SK-N-SH treated with all-trans-retinoic acid at 6 μM for 48 hours (cell line): ENCODE data around the gene RDH11.

Experiments used
- ARNTL ChIP-seq: fragments of 450-650 bp; formaldehyde crosslinking; IDR thresholded peaks from 2 replicates; pipeline ENCODE4 v1.5.0; 2020; ENCODE audit warnings: low read depth, mild to moderate bottlenecking, moderate library complexity, borderline replicate concordance
- CREB5 ChIP-seq: fragments of 250-450 bp; sonication (Bioruptor Pico); IDR thresholded peaks from 2 replicates; pipeline ENCODE4 v1.5.1; 2020; ENCODE audit warnings: low read depth, mild to moderate bottlenecking, moderate library complexity
- CSDC2 ChIP-seq: fragments of 250-450 bp; sonication (Bioruptor Pico); IDR thresholded peaks from 2 replicates; pipeline ENCODE4 v1.5.0; 2020; ENCODE audit warnings: mild to moderate bottlenecking, moderate library complexity
- PATZ1 ChIP-seq: fragments of 250-450 bp; sonication (Bioruptor Pico); IDR thresholded peaks from 2 replicates; pipeline ENCODE4 v1.8.0; 2020; ENCODE audit warnings: mild to moderate bottlenecking, moderate library complexity, borderline replicate concordance
- POU6F1 ChIP-seq: fragments of 250-450 bp; sonication (Bioruptor Pico); IDR thresholded peaks from 2 replicates; pipeline ENCODE4 v1.8.0; 2021; ENCODE audit warnings: low read depth, mild to moderate bottlenecking, moderate library complexity, borderline replicate concordance
- RARB ChIP-seq: fragments of 250-450 bp; sonication (Bioruptor Pico); IDR thresholded peaks from 2 replicates; pipeline ENCODE4 v1.8.0; 2021; ENCODE audit warnings: mild to moderate bottlenecking, moderate library complexity
- SNAI2 ChIP-seq: fragments of 250-450 bp; sonication (Bioruptor Pico); IDR thresholded peaks from 2 replicates; pipeline ENCODE4 v1.5.0; 2020; ENCODE audit warnings: mild to moderate bottlenecking, moderate library complexity
- TCF4 ChIP-seq: fragments of 250-450 bp; sonication (Bioruptor Pico); IDR thresholded peaks from 2 replicates; pipeline ENCODE4 v1.8.0; 2021; ENCODE audit warnings: mild to moderate bottlenecking, moderate library complexity, borderline replicate concordance
- TOX ChIP-seq: fragments of 250-450 bp; sonication (Bioruptor Pico); IDR thresholded peaks from 2 replicates; pipeline ENCODE4 v1.8.0; 2021; ENCODE audit warnings: mild to moderate bottlenecking, moderate library complexity, borderline replicate concordance
- TSHZ2 ChIP-seq: fragments of 250-450 bp; sonication (Bioruptor Pico); IDR thresholded peaks from 2 replicates; pipeline ENCODE4 v1.5.0; 2020; ENCODE audit warnings: mild to moderate bottlenecking, moderate library complexity
- ZFP30 ChIP-seq: fragments of 450-650 bp; formaldehyde crosslinking; IDR thresholded peaks from 2 replicates; pipeline ENCODE4 v1.5.0; 2022; ENCODE audit warnings: mild to moderate bottlenecking, moderate library complexity
- ZNF8 ChIP-seq: fragments of 450-650 bp; formaldehyde crosslinking; IDR thresholded peaks from 2 replicates; pipeline ENCODE4 v1.5.0; 2020; ENCODE audit warnings: mild to moderate bottlenecking, moderate library complexity

- no peak for TF ChIP-seq ZFP30 (CRISPR knock-in tag)
- no peak for TF ChIP-seq POU6F1
- no peak for TF ChIP-seq SNAI2 (CRISPR knock-in tag)
- TF ChIP-seq TCF4 (CRISPR knock-in tag), result no peak
- no peak for TF ChIP-seq CREB5 (CRISPR knock-in tag)
- TF ChIP-seq RARB (CRISPR knock-in tag), result no peak
- TF ChIP-seq ZNF8 (CRISPR knock-in tag), result no peak
- TF ChIP-seq ARNTL (CRISPR knock-in tag), result no peak
- no peak for TF ChIP-seq TSHZ2 (CRISPR knock-in tag)
- no peak for TF ChIP-seq TOX (CRISPR knock-in tag)
- TF ChIP-seq PATZ1 (CRISPR knock-in tag), result no peak
- TF ChIP-seq CSDC2 (CRISPR knock-in tag), result no peak
Observed at GRCh38 chr14:67673451-67673850, 22.1 kb downstream of the RDH11 start.
